ENCODE results near the gene COL4A2.

GRCh38 chr13:110346661-110347067 lies 39.6 kb downstream of the COL4A2 start:
- TF ChIP-seq EZH2phosphoT487 (IDR thresholded peaks at IDR 0.05; ENCODE audit: insufficient read depth, low read depth) (no peak), EZH2 (IDR thresholded peaks at IDR 0.05; ENCODE audit: insufficient read depth, poor library complexity, severe bottlenecking) (no peak)
